SK-N-SH treated with all-trans-retinoic acid at 6 μM for 48 hours (cell line): Measurements from ENCODE around the gene KBTBD12.

Experiments
- ARNTL ChIP-seq: fragments of 450-650 bp; formaldehyde crosslinking; IDR thresholded peaks from 2 replicates; pipeline ENCODE4 v1.5.0; 2020; ENCODE audit warnings: low read depth, mild to moderate bottlenecking, moderate library complexity, borderline replicate concordance
- CREB5 ChIP-seq: fragments of 250-450 bp; sonication (Bioruptor Pico); IDR thresholded peaks from 2 replicates; pipeline ENCODE4 v1.5.1; 2020; ENCODE audit warnings: low read depth, mild to moderate bottlenecking, moderate library complexity
- ESRRG ChIP-seq: fragments of 250-450 bp; sonication (Bioruptor Pico); IDR thresholded peaks from 2 replicates; pipeline ENCODE4 v1.6.1; 2021; ENCODE audit warnings: mild to moderate bottlenecking
- RARB ChIP-seq: fragments of 250-450 bp; sonication (Bioruptor Pico); IDR thresholded peaks from 2 replicates; pipeline ENCODE4 v1.8.0; 2021; ENCODE audit warnings: mild to moderate bottlenecking, moderate library complexity
- TOX ChIP-seq: fragments of 250-450 bp; sonication (Bioruptor Pico); IDR thresholded peaks from 2 replicates; pipeline ENCODE4 v1.8.0; 2021; ENCODE audit warnings: mild to moderate bottlenecking, moderate library complexity, borderline replicate concordance
- ZFP3 ChIP-seq: fragments of 250-450 bp; sonication (Bioruptor Pico); IDR thresholded peaks from 2 replicates; pipeline ENCODE4 v1.5.0; 2020; ENCODE audit warnings: mild to moderate bottlenecking, moderate library complexity
- ZFP30 ChIP-seq: fragments of 450-650 bp; formaldehyde crosslinking; IDR thresholded peaks from 2 replicates; pipeline ENCODE4 v1.5.0; 2022; ENCODE audit warnings: mild to moderate bottlenecking, moderate library complexity
- TF ChIP-seq, protein P1 (sequence below): fragments of 250-450 bp; sonication (Bioruptor Pico); IDR thresholded peaks from 2 replicates; pipeline ENCODE4 v1.8.0; 2020; ENCODE audit warnings: mild to moderate bottlenecking, moderate library complexity, borderline replicate concordance
- TF ChIP-seq, protein P2 (sequence below): fragments of 250-450 bp; sonication (Bioruptor Pico); IDR thresholded peaks from 2 replicates; pipeline ENCODE4 v1.5.1; 2021; ENCODE audit warnings: mild to moderate bottlenecking, moderate library complexity

- TF ChIP-seq, protein P1, sequence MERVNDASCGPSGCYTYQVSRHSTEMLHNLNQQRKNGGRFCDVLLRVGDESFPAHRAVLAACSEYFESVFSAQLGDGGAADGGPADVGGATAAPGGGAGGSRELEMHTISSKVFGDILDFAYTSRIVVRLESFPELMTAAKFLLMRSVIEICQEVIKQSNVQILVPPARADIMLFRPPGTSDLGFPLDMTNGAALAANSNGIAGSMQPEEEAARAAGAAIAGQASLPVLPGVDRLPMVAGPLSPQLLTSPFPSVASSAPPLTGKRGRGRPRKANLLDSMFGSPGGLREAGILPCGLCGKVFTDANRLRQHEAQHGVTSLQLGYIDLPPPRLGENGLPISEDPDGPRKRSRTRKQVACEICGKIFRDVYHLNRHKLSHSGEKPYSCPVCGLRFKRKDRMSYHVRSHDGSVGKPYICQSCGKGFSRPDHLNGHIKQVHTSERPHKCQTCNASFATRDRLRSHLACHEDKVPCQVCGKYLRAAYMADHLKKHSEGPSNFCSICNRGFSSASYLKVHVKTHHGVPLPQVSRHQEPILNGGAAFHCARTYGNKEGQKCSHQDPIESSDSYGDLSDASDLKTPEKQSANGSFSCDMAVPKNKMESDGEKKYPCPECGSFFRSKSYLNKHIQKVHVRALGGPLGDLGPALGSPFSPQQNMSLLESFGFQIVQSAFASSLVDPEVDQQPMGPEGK (CRISPR knock-in tag): no peak
- TF ChIP-seq RARB (CRISPR knock-in tag) (no peak), ZFP30 (no peak), TOX (CRISPR knock-in tag) (no peak), CREB5 (CRISPR knock-in tag) (no peak), ARNTL (CRISPR knock-in tag) (no peak), ZFP3 (CRISPR knock-in tag) (no peak), ESRRG (CRISPR knock-in tag) (no peak)
- TF ChIP-seq, protein P2, sequence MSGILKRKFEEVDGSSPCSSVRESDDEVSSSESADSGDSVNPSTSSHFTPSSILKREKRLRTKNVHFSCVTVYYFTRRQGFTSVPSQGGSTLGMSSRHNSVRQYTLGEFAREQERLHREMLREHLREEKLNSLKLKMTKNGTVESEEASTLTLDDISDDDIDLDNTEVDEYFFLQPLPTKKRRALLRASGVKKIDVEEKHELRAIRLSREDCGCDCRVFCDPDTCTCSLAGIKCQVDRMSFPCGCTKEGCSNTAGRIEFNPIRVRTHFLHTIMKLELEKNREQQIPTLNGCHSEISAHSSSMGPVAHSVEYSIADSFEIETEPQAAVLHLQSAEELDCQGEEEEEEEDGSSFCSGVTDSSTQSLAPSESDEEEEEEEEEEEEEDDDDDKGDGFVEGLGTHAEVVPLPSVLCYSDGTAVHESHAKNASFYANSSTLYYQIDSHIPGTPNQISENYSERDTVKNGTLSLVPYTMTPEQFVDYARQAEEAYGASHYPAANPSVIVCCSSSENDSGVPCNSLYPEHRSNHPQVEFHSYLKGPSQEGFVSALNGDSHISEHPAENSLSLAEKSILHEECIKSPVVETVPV (CRISPR knock-in tag): no peak
These were observed 83.6 kb downstream of the KBTBD12 start for GRCh38 chr3:127998596-127998995.
